ENCODE data around the gene UBAC2.

UBAC2 gene

DNA sequence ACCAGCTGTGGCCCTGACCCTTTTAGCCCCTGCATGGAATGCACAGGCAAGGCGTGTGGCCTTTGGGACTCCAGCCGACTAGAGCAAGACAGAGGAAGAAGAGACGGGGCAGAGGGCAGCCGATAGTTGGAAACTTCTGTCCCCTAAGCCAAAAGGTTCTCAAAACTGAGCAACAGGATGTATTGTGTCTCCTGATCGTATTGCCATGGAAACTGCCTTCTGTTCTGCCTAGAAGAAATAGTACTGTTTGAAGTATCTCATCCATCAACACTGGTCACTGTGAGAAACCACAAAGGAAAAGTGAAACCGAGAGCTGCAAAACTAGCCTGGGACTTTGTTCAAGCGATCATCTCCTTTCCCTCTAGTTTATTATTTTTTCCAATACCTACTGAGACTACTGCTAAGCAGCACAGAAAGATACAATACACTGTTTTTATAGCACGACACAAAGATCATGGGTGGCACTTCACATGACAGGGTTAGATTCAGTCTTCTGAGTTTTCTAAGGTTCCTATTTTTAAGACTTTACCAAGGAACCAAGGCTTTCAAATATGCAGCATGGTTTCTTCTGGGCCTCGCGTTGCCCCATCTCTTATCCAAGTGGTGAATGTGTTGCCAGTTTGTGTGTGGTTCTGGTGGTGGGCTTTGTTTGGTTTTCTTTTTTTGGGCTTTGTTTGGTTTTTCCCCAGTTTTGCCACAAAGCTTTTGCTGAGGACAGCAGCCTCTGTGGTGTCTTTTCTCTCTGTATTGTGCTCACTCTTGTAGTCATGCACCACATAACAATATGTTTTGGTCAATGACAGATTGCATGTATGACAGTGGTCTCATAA lies 155.8 kb downstream of the UBAC2 start:
- no peak for TF ChIP-seq CTCF (IDR thresholded peaks at IDR 0.05; ENCODE audit: low read depth, low read length)
- Histone ChIP-seq H3K36me3 (peaks cover 45% of the 10 kb centered on the region), H3K27me3 (ENCODE audit: insufficient read depth, low read depth, severe bottlenecking) (no peaks in the 10 kb centered on the region), H3K27ac (no peak overlapping the region), H3K4me3 (ENCODE audit: low read depth, low read length) (no peak overlapping the region), H3K9me3 (ENCODE audit: severe bottlenecking) (no peaks in the 10 kb centered on the region)
- no peak for DNase-seq

DNA sequence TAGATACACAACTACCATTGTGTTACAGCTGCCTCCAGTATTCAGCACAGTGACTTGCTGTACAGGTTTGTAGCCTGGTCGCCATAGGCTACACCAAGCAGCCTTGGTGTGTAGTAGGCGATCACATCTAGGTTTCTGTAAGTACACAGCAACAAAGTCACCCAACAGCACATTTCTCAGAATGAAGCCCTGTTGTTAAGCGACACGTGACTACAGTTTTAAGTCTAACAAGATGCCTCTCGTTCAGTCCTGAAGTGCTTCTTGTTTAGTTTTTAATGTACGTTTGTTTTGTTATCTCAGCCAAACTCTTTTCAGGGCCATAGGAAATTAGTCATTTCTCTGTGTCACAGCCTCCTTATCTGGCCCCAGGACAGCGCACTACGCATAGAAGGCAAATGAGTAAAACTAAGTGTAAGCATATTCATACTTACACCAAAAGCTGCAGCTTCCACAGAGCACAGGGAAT lies 156.5 kb downstream of the UBAC2 start:
- H3K9me3 ChIP-seq (ENCODE audit: severe bottlenecking), result no peaks in the 10 kb centered on the region
- peaks cover 48% of the 10 kb centered on the region for H3K36me3 ChIP-seq
- no peak for TF ChIP-seq CTCF (IDR thresholded peaks at IDR 0.05; ENCODE audit: low read depth, low read length)
- no peak for DNase-seq
- no peak overlapping the region for H3K4me3 ChIP-seq (ENCODE audit: low read depth, low read length)
- no peak overlapping the region for H3K27ac ChIP-seq
- H3K27me3 ChIP-seq (ENCODE audit: insufficient read depth, low read depth, severe bottlenecking), result no peaks in the 10 kb centered on the region

DNA sequence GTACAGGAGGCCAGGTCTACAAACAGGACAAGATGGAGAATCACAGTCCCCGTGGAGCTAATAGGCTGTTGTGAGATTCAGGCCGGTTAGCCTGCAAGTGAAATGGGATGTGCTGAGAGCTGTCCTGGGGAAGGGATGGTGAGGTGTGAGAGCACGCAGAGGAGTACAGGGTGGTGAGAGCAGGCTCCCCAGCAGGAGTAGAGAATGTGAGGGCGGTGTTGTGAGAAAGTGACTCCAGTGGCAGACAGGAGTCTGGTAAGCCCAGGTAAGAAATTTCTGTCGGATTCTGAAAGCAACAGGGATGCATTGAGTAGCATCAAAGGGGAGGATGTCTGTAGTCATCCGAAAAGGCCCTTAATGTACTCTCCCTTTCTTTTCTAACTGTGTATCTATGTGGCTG lies 157.3 kb downstream of the UBAC2 start:
- Histone ChIP-seq H3K4me3 (ENCODE audit: low read depth, low read length) (no peak overlapping the region), H3K27me3 (ENCODE audit: insufficient read depth, low read depth, severe bottlenecking) (no peaks in the 10 kb centered on the region), H3K36me3 (peaks cover 48% of the 10 kb centered on the region), H3K27ac (no peak overlapping the region), H3K9me3 (ENCODE audit: severe bottlenecking) (no peaks in the 10 kb centered on the region)
- no peak for DNase-seq
- TF ChIP-seq CTCF (IDR thresholded peaks at IDR 0.05; ENCODE audit: low read depth, low read length), result no peak

DNA sequence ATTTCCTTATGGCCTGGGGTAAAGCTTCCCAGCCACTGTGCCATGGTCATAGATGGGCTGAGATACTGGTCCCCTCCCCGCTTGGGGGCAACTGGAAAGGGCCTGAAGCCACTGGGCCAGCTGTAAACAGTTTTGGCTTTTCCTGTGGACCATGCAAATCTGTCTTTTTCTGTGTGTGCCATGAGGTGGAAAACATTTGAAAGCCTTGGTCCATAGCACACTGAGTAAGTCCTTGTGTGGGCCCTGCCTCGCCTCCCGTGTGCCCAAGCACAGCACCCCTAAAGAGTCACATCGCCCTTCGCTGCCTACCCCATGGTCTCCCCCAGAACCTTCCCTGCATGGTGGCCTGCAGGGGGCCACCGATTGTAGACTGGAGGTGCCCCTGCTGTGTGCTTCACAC lies 158.9 kb downstream of the UBAC2 start:
- no peak for DNase-seq
- H3K27ac ChIP-seq, result no peak overlapping the region
- H3K9me3 ChIP-seq (ENCODE audit: severe bottlenecking), result no peaks in the 10 kb centered on the region
- TF ChIP-seq CTCF (IDR thresholded peaks at IDR 0.05; ENCODE audit: low read depth, low read length), result no peak
- H3K4me3 ChIP-seq (ENCODE audit: low read depth, low read length), result no peak overlapping the region
- H3K27me3 ChIP-seq (ENCODE audit: insufficient read depth, low read depth, severe bottlenecking), result no peaks in the 10 kb centered on the region
- H3K36me3 ChIP-seq, result peaks cover 40% of the 10 kb centered on the region

GRCh38 chr13:99360696-99361095 lies 160.0 kb downstream of the UBAC2 start:
- DNase-seq, result no peak
- peaks cover 31% of the 10 kb centered on the region for H3K36me3 ChIP-seq
- H3K4me3 ChIP-seq (ENCODE audit: low read depth, low read length), result no peak overlapping the region
- H3K27ac ChIP-seq, result no peak overlapping the region
- H3K9me3 ChIP-seq (ENCODE audit: severe bottlenecking), result no peaks in the 10 kb centered on the region
- H3K27me3 ChIP-seq (ENCODE audit: insufficient read depth, low read depth, severe bottlenecking), result no peaks in the 10 kb centered on the region
- TF ChIP-seq CTCF (IDR thresholded peaks at IDR 0.05; ENCODE audit: low read depth, low read length), result no peak

DNA sequence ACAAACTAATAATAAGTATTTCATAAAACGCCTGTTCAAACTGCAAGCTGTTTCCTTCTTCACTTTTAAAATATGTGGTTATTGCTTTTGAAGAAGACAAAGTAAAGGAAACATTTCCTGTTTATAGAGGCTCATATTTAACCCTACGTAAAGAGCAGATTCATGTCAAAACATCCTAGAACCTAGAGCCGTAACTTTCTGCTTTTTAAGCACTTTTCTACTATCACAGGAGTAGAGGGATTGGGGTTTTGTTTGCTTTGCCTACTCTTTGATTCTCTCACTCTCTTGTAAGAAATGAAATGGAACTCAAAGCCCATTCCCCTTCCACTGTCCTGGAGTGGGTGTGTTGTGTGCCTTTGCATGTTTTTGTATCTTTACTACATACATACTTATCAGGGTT lies 160.5 kb downstream of the UBAC2 start:
- no peak overlapping the region for H3K27ac ChIP-seq

More for the DNA sequence above, 160.5 kb downstream of the UBAC2 start:
- no peak overlapping the region for H3K4me3 ChIP-seq (ENCODE audit: low read depth, low read length)
- peaks cover 26% of the 10 kb centered on the region for H3K36me3 ChIP-seq
- DNase-seq, result no peak
- H3K9me3 ChIP-seq (ENCODE audit: severe bottlenecking), result no peaks in the 10 kb centered on the region
- H3K27me3 ChIP-seq (ENCODE audit: insufficient read depth, low read depth, severe bottlenecking), result no peaks in the 10 kb centered on the region
- TF ChIP-seq CTCF (IDR thresholded peaks at IDR 0.05; ENCODE audit: low read depth, low read length), result no peak

Measured in WERI-Rb-1 (cell line).